ENCODE data around the gene MFRP.
A peak's percentile ranks its signal among the peaks of the same experiment; 100 is the strongest.

Gene MFRP

DNA sequence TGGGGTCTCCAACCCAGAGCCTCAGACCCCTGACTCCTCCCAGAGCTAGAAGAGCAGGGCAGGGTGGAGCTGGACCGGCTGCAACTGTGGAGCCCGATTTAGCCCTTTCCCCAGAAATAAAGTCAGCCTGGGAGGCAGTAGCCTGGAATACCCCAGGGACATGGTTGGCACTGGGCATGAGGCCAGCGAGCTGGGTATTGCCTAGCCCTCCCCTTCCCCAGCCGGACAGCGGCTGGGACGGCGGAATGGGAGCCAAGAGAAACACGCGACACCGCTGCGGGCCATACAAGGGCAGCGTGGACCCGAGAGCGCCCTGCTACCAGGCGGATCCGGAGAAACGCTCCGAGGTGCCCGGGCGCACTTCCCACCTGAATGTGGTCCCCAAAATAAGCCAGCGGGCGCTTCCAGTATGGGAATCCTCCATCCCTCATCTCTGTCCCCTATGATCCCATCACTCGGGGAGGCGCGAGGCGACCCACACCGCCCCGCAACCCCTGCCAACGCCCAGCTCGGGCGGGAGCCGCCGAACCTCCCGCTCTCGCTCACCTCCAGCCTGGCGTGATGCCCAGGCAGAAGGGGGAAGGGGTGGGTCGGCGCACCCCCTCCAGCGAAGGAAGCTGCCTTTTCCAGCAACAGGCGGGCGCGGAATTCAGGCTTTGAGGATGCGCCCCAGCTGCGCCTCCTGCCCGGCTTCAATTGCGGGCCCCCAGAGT, 30.3 kb downstream of the MFRP start:
- Histone ChIP-seq H3K27me3 (ENCODE audit: insufficient read depth, low read depth) (no peaks in the 10 kb centered on the region; the same call in 1 of the 2 replicates), H3K4me1 (ENCODE audit: low read depth, poor library complexity, severe bottlenecking) (peaks cover 6% of the 10 kb centered on the region), H4K20me1 (ENCODE audit: insufficient read depth) (no peaks in the 10 kb centered on the region), H3K4me3 (IDR thresholded peaks at IDR 0.05; ENCODE audit: insufficient read depth, low read depth, low read length) (no peak overlapping the region), H2AFZ (ENCODE audit: low read depth) (peak overlapping the region; percentile 87), H3K79me2 (ENCODE audit: insufficient read depth, low read depth) (no peaks in the 10 kb centered on the region), H3K9ac (peak overlapping the region; percentile 34; the same call in 1 of the 2 replicates), H3K27ac (no peak overlapping the region; the same call in 1 of the 2 replicates), H3K36me3 (ENCODE audit: insufficient read depth) (no peaks in the 10 kb centered on the region), H3K4me2 (peak overlapping the region; percentile 76)
- TF ChIP-seq, protein P1, sequence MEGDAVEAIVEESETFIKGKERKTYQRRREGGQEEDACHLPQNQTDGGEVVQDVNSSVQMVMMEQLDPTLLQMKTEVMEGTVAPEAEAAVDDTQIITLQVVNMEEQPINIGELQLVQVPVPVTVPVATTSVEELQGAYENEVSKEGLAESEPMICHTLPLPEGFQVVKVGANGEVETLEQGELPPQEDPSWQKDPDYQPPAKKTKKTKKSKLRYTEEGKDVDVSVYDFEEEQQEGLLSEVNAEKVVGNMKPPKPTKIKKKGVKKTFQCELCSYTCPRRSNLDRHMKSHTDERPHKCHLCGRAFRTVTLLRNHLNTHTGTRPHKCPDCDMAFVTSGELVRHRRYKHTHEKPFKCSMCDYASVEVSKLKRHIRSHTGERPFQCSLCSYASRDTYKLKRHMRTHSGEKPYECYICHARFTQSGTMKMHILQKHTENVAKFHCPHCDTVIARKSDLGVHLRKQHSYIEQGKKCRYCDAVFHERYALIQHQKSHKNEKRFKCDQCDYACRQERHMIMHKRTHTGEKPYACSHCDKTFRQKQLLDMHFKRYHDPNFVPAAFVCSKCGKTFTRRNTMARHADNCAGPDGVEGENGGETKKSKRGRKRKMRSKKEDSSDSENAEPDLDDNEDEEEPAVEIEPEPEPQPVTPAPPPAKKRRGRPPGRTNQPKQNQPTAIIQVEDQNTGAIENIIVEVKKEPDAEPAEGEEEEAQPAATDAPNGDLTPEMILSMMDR (conservative IDR thresholded peaks at IDR 0.05; ENCODE audit: low read depth, low read length) = no peak

DNA sequence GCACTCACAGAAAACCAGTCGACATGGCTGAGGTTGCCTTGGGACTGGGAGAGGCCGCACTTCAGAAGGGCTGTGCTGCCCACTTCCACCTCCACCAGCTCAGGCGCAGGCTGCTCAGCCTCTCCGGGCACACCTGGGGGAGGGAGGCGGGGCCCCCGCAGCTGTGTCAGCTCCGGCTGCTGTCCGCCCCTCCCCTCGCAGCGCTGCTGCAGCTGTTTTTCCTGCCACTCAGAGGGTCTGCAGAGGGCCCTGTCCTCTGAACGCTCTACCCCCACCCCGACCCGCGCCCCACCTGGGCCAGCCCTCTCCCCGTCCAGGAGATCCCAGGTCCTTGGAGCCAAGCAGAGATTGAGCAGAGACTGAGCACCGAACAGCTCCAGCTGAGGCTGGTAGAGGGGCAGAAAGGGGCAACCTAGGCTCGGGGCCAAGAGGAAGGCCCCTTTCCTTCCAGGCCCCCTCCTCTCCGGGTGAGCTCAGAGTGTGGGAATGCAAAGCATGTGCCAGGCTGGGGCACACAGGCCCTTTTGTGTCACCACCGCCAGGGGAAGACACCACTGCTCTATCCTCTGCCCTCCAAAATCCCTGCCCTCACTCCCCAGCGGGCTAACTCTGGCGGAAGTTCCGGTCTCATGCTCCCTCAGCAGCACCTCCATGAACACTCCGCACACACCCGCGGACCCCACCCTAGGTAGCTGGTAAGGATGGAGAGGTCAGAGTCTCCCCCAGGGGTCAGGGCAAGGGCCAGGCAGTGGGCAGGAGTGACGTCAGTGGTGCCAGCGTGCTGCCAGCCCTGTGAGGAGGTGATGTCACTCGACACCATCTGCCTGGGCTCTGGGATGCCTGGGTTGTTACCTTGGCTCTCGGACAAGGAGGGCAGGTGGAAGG, 31.1 kb downstream of the MFRP start:
- Histone ChIP-seq H3K4me3 (IDR thresholded peaks at IDR 0.05; ENCODE audit: insufficient read depth, low read depth, low read length) (no peak overlapping the region), H3K27me3 (ENCODE audit: insufficient read depth, low read depth) (no peaks in the 10 kb centered on the region; the same call in 1 of the 2 replicates), H3K4me1 (ENCODE audit: low read depth, poor library complexity, severe bottlenecking) (peaks cover 6% of the 10 kb centered on the region), H3K36me3 (ENCODE audit: insufficient read depth) (no peaks in the 10 kb centered on the region), H4K20me1 (ENCODE audit: insufficient read depth) (no peaks in the 10 kb centered on the region), H3K27ac (no peak overlapping the region; the same call in 1 of the 2 replicates), H2AFZ (ENCODE audit: low read depth) (peak overlapping the region; percentile 87), H3K4me2 (peak overlapping the region; percentile 76), H3K79me2 (ENCODE audit: insufficient read depth, low read depth) (no peaks in the 10 kb centered on the region), H3K9ac (peak overlapping the region; percentile 34; the same call in 1 of the 2 replicates)
- TF ChIP-seq, protein P1 (conservative IDR thresholded peaks at IDR 0.05; ENCODE audit: low read depth, low read length) = peak; percentile 24; the same call in 1 of the 2 replicates

DNA sequence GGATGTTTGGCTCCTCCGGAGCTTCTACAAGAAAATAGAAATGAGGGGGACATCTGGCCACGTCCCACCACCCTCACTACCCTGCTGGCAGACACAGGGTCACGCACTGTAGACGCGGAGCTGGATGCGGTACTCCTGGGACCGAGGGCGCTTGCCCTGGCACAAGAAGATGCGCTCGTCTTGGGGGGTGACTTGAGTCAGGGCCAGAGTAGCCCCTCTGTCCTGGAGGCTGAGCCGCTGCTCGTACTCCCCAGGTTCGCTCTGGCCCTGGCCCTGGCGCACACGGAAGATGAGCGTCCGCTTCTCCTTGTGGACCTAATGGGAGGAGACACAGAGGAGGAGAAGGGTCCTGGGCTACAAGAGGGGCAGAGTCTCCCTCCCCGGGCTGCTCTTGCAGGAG, 31.8 kb downstream of the MFRP start:
- no peak overlapping the region; the same call in 1 of the 2 replicates for H3K9ac ChIP-seq
- H3K36me3 ChIP-seq (ENCODE audit: insufficient read depth) = no peaks in the 10 kb centered on the region
- H4K20me1 ChIP-seq (ENCODE audit: insufficient read depth) = no peaks in the 10 kb centered on the region
- H3K27ac ChIP-seq = no peak overlapping the region
- H3K4me1 ChIP-seq (ENCODE audit: low read depth, poor library complexity, severe bottlenecking) = peaks cover 6% of the 10 kb centered on the region
- H3K4me3 ChIP-seq (IDR thresholded peaks at IDR 0.05; ENCODE audit: insufficient read depth, low read depth, low read length) = no peak overlapping the region
- TF ChIP-seq, protein P1 (conservative IDR thresholded peaks at IDR 0.05; ENCODE audit: low read depth, low read length) = no peak
- peak overlapping the region; percentile 87; the same call in 1 of the 2 replicates for H2AFZ ChIP-seq (ENCODE audit: low read depth)
- H3K79me2 ChIP-seq (ENCODE audit: insufficient read depth, low read depth) = no peaks in the 10 kb centered on the region
- peak overlapping the region; percentile 76; the same call in 1 of the 2 replicates for H3K4me2 ChIP-seq
- H3K27me3 ChIP-seq (ENCODE audit: insufficient read depth, low read depth) = no peaks in the 10 kb centered on the region; the same call in 1 of the 2 replicates

DNA sequence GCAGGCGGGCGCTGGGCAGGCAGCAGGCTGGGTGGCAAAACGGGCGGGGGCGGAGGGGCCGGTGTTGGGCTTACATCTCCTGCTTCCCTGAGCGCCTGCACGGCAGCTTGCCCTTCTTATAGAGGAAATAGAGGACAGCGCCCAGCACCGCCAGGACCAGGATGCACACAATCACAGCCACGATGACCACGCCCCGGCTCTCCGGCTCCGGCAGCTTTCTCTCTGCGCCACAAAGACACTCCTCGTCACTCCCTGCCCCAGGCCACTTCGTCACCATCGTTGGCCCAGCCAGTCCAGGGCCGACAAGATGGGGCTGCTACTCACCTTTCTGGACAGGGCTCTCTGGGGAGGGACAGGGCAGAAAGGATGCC, 35.8 kb downstream of the MFRP start:
- TF ChIP-seq, protein P1 (conservative IDR thresholded peaks at IDR 0.05; ENCODE audit: low read depth, low read length) = no peak
- no peaks in the 10 kb centered on the region for H3K36me3 ChIP-seq (ENCODE audit: insufficient read depth)

More for the DNA sequence above, 35.8 kb downstream of the MFRP start:
- H3K9ac ChIP-seq = no peak overlapping the region
- H3K79me2 ChIP-seq (ENCODE audit: insufficient read depth, low read depth) = no peaks in the 10 kb centered on the region
- H3K4me2 ChIP-seq = no peak overlapping the region
- no peak overlapping the region for H3K27ac ChIP-seq
- H3K4me1 ChIP-seq (ENCODE audit: low read depth, poor library complexity, severe bottlenecking) = peaks cover 6% of the 10 kb centered on the region
- no peak overlapping the region for H2AFZ ChIP-seq (ENCODE audit: low read depth)
- H3K4me3 ChIP-seq (IDR thresholded peaks at IDR 0.05; ENCODE audit: insufficient read depth, low read depth, low read length) = no peak overlapping the region
- H4K20me1 ChIP-seq (ENCODE audit: insufficient read depth) = no peaks in the 10 kb centered on the region
- H3K27me3 ChIP-seq (ENCODE audit: insufficient read depth, low read depth) = no peaks in the 10 kb centered on the region
